Ovary (tissue), 9 donors: Measurements from ENCODE around the gene MS4A5. TPM values are rescaled to one million over a fixed set of nuclear protein-coding genes. Genes with fewer than 3 reads are reported as not detected.

Experiments used
- DNase-seq, 5 donors: peaks; one replicate each; pipeline ENCODE4 v3.0.0-alpha.2; 2019 to 2020
- H3K27ac ChIP-seq, 2 donors: fragments of 200-600 bp; one replicate each; pipeline versions ENCODE4 v1.5.1 to v1.8.0; 2019 to 2022
- H3K27me3 ChIP-seq: fragments of 200-600 bp; one replicate; pipeline ENCODE4 v1.8.0; 2022
- H3K36me3 ChIP-seq: fragments of 200-600 bp; sonication (generic); one replicate; pipeline ENCODE4 v1.5.1; 2019
- H3K4me1 ChIP-seq: one replicate; pipeline ENCODE4 v1.8.1; 2013; ENCODE audit warnings: mild to moderate bottlenecking, moderate library complexity; ENCODE audit not compliant: insufficient read depth
- H3K4me3 ChIP-seq: fragments of 200-600 bp; sonication (generic); one replicate; pipeline ENCODE4 v1.5.1; 2017
- H3K9me3 ChIP-seq, 2 donors: fragments of 200-600 bp in 1 of 2; sonication (generic) in 1 of 2; one replicate each; pipeline versions ENCODE4 v1.5.1 to v1.8.1; 2013 to 2019; ENCODE audit warnings: mild to moderate bottlenecking in 1 of 2, moderate library complexity in 1 of 2
- CTCF ChIP-seq, 3 donors: fragments of 450-650 bp in 2 of 3; fragments of 200-600 bp in 1 of 3; IDR thresholded peaks; one replicate each; pipeline versions ENCODE4 v1.5.1 to v1.8.0; 2016 to 2022; ENCODE audit warnings: antibody characterized with exemption in 3 of 3, mild to moderate bottlenecking in 1 of 3
- EP300 ChIP-seq: sonication (generic); formaldehyde crosslinking; IDR thresholded peaks from one replicate; pipeline ENCODE4 v1.6.1; 2017; ENCODE audit warnings: antibody characterized with exemption
- POLR2A ChIP-seq: fragments of 450-650 bp; IDR thresholded peaks from one replicate; pipeline ENCODE4 v1.6.1; 2017; ENCODE audit warnings: antibody characterized with exemption, mild to moderate bottlenecking, moderate library complexity
- WGBS, 3 donors: extraction: QIAGEN DNeasy Blood & Tissue Kit in 1 of 3; methylation state at CpG; one replicate each; pipeline versions ENCODE4 v1.1.5 to v1.1.7; 2013 to 2017; 5-methylcytosine and 5-hydroxymethylcytosine counted together
- intact Hi-C, 4 donors: fragments of 100-400 bp; cut with DNase I; formaldehyde crosslinking; loops; one replicate each; pipeline versions ENCODE4 v1.11.0 to v1.15.1; 2022 to 2023
- polyA plus RNA-seq, 2 donors: library from polyadenylated mRNA; stranded (reverse); fragments of 200-250 nt in 1 of 2; fragments of 350-450 nt in 1 of 2; fragmentation: Illumina TruSeq in 1 of 2; extraction: RNeasy Lipid Tissue Mini Kit (QIAGEN cat#74804) in 1 of 2; gene quantifications; one replicate each; pipeline ENCODE4 v1.2.3, GENCODE V29; 2013 to 2014
- total RNA-seq, 7 donors: library from RNA; depleted of rRNA in 2 of 7; stranded (reverse); fragments of >200 nt in 2 of 7; fragmentation: NEBNext Ultra II Directional in 3 of 7; extraction: Animal tissue kit (Norgen Biotek cat#: 25700) in 3 of 7; gene quantifications; one replicate each; pipeline versions ENCODE4 v1.1.0 to v1.2.4, GENCODE V29; 2016 to 2023
- donor health status: DM: no; HTN: no; CAD: no; lungs with moderate emphysema.
- donor health status: DM: no; HTN: no; CAD: no.
- donor health status: Bipolar disorder and iron deficiency.
- donor health status: DM: yes; HTN: yes; CAD: no.
- donor health status: DM: no; HTN: no; CAD: no.
- donor health status: DM: yes; HTN: yes; CAD: no.

MS4A5 gene
- total and polyA plus RNA-seq, 9 donors: not detected

DNA sequence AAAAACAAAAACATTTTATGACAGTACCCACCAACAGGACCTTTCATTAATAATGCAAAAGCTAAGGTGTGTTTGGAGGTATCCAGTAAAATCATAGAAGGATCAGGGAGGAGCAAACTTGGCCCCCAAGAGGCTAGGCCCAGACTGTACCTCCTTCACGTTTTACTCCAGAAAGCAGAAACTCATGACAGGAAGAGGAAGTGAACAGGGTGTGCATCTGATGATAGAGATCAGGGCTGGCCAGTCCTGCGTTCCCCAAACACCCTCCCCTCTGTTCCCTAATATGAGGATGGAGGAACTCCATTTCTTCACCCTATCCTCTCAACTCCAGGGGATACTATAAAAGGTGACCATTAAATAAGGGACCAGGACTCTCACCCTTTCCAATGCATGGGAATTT lies 53.0 kb downstream of the MS4A5 start:
- no peaks in the 10 kb centered on the region for H3K36me3 ChIP-seq
- H3K27ac ChIP-seq: no peak overlapping the region
- DNase-seq: no peak
- no peaks in the 10 kb centered on the region for H3K4me1 ChIP-seq
- TF ChIP-seq CTCF (IDR thresholded peaks at IDR 0.05): no peak
- no peak for TF ChIP-seq EP300
- no peak for TF ChIP-seq POLR2A
- H3K4me3 ChIP-seq: no peak overlapping the region
- intact Hi-C loops: no loop called here
- no peaks in the 10 kb centered on the region for H3K27me3 ChIP-seq
- WGBS, 3 donors: 50 to 69% (median 52%) methylated on average over 2 of the region's 2 CpGs
- no peaks in the 10 kb centered on the region for H3K9me3 ChIP-seq

DNA sequence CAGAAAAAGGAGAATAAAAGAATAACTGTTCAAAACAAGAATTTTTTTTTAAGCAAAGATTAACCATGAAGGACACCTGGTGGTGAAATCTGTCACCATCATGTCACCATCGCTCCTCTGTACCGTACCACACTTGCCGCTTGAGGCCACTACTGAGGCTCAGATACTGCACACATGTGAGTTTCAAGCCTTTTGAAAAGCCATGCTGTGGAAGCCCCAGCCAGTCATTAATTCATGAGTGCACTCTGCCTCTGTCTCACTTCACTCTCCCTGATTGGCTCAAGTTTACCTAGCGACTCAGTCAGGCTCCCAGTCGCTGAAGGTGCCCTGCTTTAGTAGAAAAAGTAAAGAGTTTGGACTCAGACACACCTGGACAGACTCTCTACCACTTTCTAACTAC lies 56.6 kb downstream of the MS4A5 start:
- TF ChIP-seq POLR2A: no peak
- H3K4me3 ChIP-seq: no peak overlapping the region
- no peak overlapping the region for H3K27ac ChIP-seq
- H3K27me3 ChIP-seq: no peaks in the 10 kb centered on the region
- intact Hi-C loops: no loop called here
- H3K36me3 ChIP-seq: no peaks in the 10 kb centered on the region
- DNase-seq: no peak
- H3K9me3 ChIP-seq: no peaks in the 10 kb centered on the region
- 71 to 85% (median 76%) methylated on average over 5 of the region's 5 CpGs for WGBS, 3 donors
- no peaks in the 10 kb centered on the region for H3K4me1 ChIP-seq

DNA sequence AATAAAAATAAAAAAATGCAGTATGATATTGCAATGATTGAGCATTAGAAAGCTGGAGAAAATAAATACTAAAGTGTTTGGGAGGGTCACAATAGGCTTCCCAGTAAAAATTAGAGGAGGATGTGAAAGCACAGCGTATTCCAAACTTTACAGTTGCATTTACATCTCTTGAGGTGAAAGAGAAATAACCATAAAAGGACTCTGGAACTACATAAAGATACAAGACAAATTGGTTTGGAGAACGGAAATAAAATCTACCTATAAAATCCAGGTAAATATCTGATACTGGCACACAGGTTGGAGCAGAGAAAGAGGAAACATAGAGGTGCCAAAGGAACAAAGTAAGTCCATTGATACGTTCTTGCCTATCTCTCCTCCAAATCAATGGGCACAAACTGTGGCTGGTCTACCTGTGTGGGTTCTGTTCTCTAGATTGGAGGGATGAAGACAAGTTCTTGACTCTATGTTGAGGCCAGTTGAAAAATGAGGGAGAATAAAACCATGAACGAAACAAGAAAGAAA lies 63.2 kb downstream of the MS4A5 start, which contains the start of gene MS4A12:
Gene MS4A12 (plus strand): TSS at position 291 of the 522 bp plus-strand sequence. CDS start 4,541 bp downstream, outside the sequence.
- 66 to 79% (median 70%) methylated on average over 4 of the region's 4 CpGs for WGBS, 3 donors

DNA sequence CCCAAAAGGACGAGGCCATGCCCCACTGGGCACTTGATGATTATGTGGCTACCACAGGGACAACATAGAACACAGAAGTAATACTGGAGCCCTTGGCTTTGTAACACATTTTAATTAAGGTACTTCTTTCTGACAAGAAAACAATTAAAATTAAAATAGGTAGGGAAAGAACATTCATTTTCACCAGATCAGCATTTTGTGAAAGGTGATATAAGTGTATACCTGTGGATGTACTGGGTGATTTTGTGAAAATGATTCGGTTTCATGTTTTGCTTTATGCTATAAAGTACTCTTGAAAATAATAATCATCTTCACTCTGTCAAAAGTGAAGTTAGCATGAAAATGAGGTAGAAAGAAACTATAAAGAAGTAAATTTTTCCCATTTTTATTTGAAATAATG lies 64.1 kb downstream of the MS4A5 start:
- 84 to 92% (median 88%) methylated on average over 2 of the region's 2 CpGs for WGBS, 3 donors

More for the DNA sequence above, 63.2 kb downstream of the MS4A5 start, which contains the start of gene MS4A12:
- Histone ChIP-seq H3K9me3 (no peaks in the 10 kb centered on the region), H3K27me3 (no peaks in the 10 kb centered on the region), H3K36me3 (no peaks in the 10 kb centered on the region), H3K27ac (no peak within 1 kb of the TSS), H3K4me1 (no peaks in the 10 kb centered on the region), H3K4me3 (no peak within 1 kb of the TSS)
- TF ChIP-seq POLR2A: no peak
- no peak for TF ChIP-seq EP300
- TF ChIP-seq CTCF (IDR thresholded peaks at IDR 0.05): no peak
- intact Hi-C loops: no loop called here
- no peak for DNase-seq

More for the DNA sequence above, 64.1 kb downstream of the MS4A5 start:
- H3K27me3 ChIP-seq: no peaks in the 10 kb centered on the region
- no peaks in the 10 kb centered on the region for H3K36me3 ChIP-seq
- H3K4me3 ChIP-seq: no peak overlapping the region
- H3K27ac ChIP-seq: no peak overlapping the region
- DNase-seq: no peak
- H3K9me3 ChIP-seq: no peaks in the 10 kb centered on the region
- TF ChIP-seq EP300 (no peak), CTCF (IDR thresholded peaks at IDR 0.05) (no peak), POLR2A (no peak)
- intact Hi-C loops: no loop called here
- H3K4me1 ChIP-seq: no peaks in the 10 kb centered on the region

Other genes starting within 250 kb of the MS4A5 start
- 10 to 100 TPM in 6 of 7 donors, 1 to 10 TPM in 1; 8.1 to 47.6 (median 28.9) TPM for gene MS4A6A, start 246.5 kb upstream of the MS4A5 start, total RNA-seq
- gene MS4A6A, start 246.5 kb upstream of the MS4A5 start, polyA plus RNA-seq: 100 to 1,000 TPM in 1 of 2 donors, 10 to 100 TPM in 1; 24.7 to 150 TPM
- 1 to 10 TPM in 2 of 7 donors, under 1 TPM in 5; 0.30 to 1.3 (median 0.92) TPM for gene MS4A4E, start 186.4 kb upstream of the MS4A5 start, total RNA-seq
- under 1 TPM; 0.27 to 0.57 TPM for gene MS4A4E, start 186.4 kb upstream of the MS4A5 start, polyA plus RNA-seq
- 10 to 100 TPM in 4 of 7 donors, 1 to 10 TPM in 3; 3.8 to 41.2 (median 10.9) TPM for gene MS4A4A, start 148.9 kb upstream of the MS4A5 start, total RNA-seq
- 10 to 100 TPM in 1 of 2 donors, 1 to 10 TPM in 1; 9.1 to 46.4 TPM for gene MS4A4A, start 148.9 kb upstream of the MS4A5 start, polyA plus RNA-seq
- gene MS4A6E, start 102.3 kb upstream of the MS4A5 start, total RNA-seq: 1 to 10 TPM in 1 of 7 donors, not detected in 6; 1.3 TPM
- not detected for gene MS4A6E, start 102.3 kb upstream of the MS4A5 start, polyA plus RNA-seq
- gene MS4A7, start 51.0 kb upstream of the MS4A5 start, total RNA-seq: 10 to 100 TPM in 5 of 7 donors, 1 to 10 TPM in 2; 5.9 to 30.1 (median 11.6) TPM
- gene MS4A7, start 51.0 kb upstream of the MS4A5 start, polyA plus RNA-seq: 10 to 100 TPM in 1 of 2 donors, 1 to 10 TPM in 1; 5.4 to 38.2 TPM
- gene MS4A14, start 33.1 kb upstream of the MS4A5 start, total RNA-seq: 1 to 10 TPM in 2 of 7 donors, under 1 TPM in 5; 0.10 to 1.3 (median 0.82) TPM
- gene MS4A14, start 33.1 kb upstream of the MS4A5 start, polyA plus RNA-seq: 1 to 10 TPM in 1 of 2 donors, under 1 TPM in 1; 0.22 to 2.1 TPM
- gene MS4A1, start 26.3 kb downstream of the MS4A5 start, total RNA-seq: under 1 TPM in 3 of 7 donors, not detected in 4; 0.11 to 0.74 (median 0.27) TPM
- gene MS4A1, start 26.3 kb downstream of the MS4A5 start, polyA plus RNA-seq: under 1 TPM; 0.05 to 0.55 TPM
- not detected for gene MS4A12, start 63.2 kb downstream of the MS4A5 start, total RNA-seq
- not detected for gene MS4A12, start 63.2 kb downstream of the MS4A5 start, polyA plus RNA-seq
- not detected for gene MS4A13, start 85.8 kb downstream of the MS4A5 start, total RNA-seq
- gene MS4A13, start 85.8 kb downstream of the MS4A5 start, polyA plus RNA-seq: not detected